IMR-90 (cell line): ENCODE measurements around the gene ZBP1. TPM values are rescaled to one million over a fixed set of nuclear protein-coding genes. Genes with fewer than 3 reads are reported as not detected.

Source experiments
- ATAC-seq: fragments of 200-7000 bp; cut with Tn5 transposase; 2 replicates; pipeline ENCODE4 v1.9.1; 2020; ENCODE audit warnings: low read depth, mild to moderate bottlenecking, moderate library complexity
- BruUV-seq: library from RNA; stranded (reverse); fragments of 400-500 nt; replicated peaks from 2 replicates; lab custom pipeline; 2021; lab: Mats Ljungman, UMichigan
- CTCF ChIA-PET: fragments of 300-600 bp; formaldehyde crosslinking; extraction: SDS; loops from one replicate; lab custom pipeline; 2021; ENCODE audit warnings: antibody characterized with exemption; lab: Yijun Ruan, JAX
- POLR2A ChIA-PET: fragments of 300-600 bp; sonication (Branson Sonifier 250); formaldehyde crosslinking; loops from one replicate; lab custom pipeline; 2022; ENCODE audit warnings: antibody characterized with exemption; ENCODE audit not compliant: unreplicated experiment; lab: Charles Lee
- DNase-seq: peaks from one replicate; pipeline ENCODE4 v3.0.0; 2013
- H2AFZ ChIP-seq: replicated peaks from 2 replicates; pipeline ENCODE3; 2013; ENCODE audit warnings: low read length, mild to moderate bottlenecking; ENCODE audit not compliant: poor library complexity
- H2AK5ac ChIP-seq: 2 replicates; pipeline ENCODE4 v1.6.1; 2013; ENCODE audit warnings: low read depth, low read length, inconsistent platforms
- H2AK9ac ChIP-seq: replicated peaks from 2 replicates; pipeline ENCODE3; 2013; ENCODE audit warnings: mild to moderate bottlenecking, low read depth, low read length, moderate library complexity; ENCODE audit not compliant: poor library complexity
- H2BK120ac ChIP-seq: 2 replicates; pipeline ENCODE4 v1.6.1; 2013; ENCODE audit warnings: low read depth, low read length, inconsistent platforms
- H2BK15ac ChIP-seq: 3 replicates; pipeline ENCODE4 v1.6.1; 2013; ENCODE audit warnings: low read depth, low read length, inconsistent platforms
- H2BK20ac ChIP-seq: 2 replicates; pipeline ENCODE4 v1.6.1; 2013; ENCODE audit warnings: low read depth, mild to moderate bottlenecking, inconsistent platforms, low read length, moderate library complexity
- H2BK5ac ChIP-seq: 2 replicates; pipeline ENCODE4 v1.6.1; 2013; ENCODE audit warnings: mild to moderate bottlenecking, low read depth, low read length, inconsistent platforms; ENCODE audit not compliant: poor library complexity, severe bottlenecking
- H3K14ac ChIP-seq: replicated peaks from 2 replicates; pipeline ENCODE4 v1.6.1; 2013; ENCODE audit warnings: low read depth, low read length, inconsistent platforms
- H3K18ac ChIP-seq: 2 replicates; pipeline ENCODE4 v1.6.1; 2013; ENCODE audit warnings: low read depth, low read length, control low read depth
- H3K23ac ChIP-seq: 2 replicates; pipeline ENCODE4 v1.6.1; 2013; ENCODE audit warnings: low read depth, low read length, inconsistent platforms
- H3K27ac ChIP-seq: 2 replicates; pipeline ENCODE4 v1.5.1; 2013; ENCODE audit warnings: mild to moderate bottlenecking, control low read depth, low read length; ENCODE audit not compliant: insufficient read depth
- H3K27me3 ChIP-seq: 2 replicates; pipeline ENCODE4 v1.6.1; 2013; ENCODE audit warnings: low read length; ENCODE audit not compliant: control insufficient read depth, insufficient read depth
- H3K36me3 ChIP-seq: 2 replicates; pipeline ENCODE4 v1.6.1; 2013; ENCODE audit warnings: low read length, mixed read lengths; ENCODE audit not compliant: control insufficient read depth, insufficient read depth
- H3K4ac ChIP-seq: 2 replicates; pipeline ENCODE4 v1.6.1; 2013; ENCODE audit warnings: low read depth, low read length, inconsistent platforms
- H3K4me1 ChIP-seq: 2 replicates; pipeline ENCODE4 v1.6.1; 2013; ENCODE audit warnings: low read length, mixed read lengths; ENCODE audit not compliant: control insufficient read depth, insufficient read depth
- H3K4me2 ChIP-seq: 2 replicates; pipeline ENCODE4 v1.6.1; 2013; ENCODE audit warnings: low read depth, mild to moderate bottlenecking, control low read depth, low read length, moderate library complexity
- H3K4me3 ChIP-seq: 2 replicates; pipeline ENCODE4 v1.5.1; 2013; ENCODE audit warnings: low read depth, mild to moderate bottlenecking, control low read depth, low read length, moderate library complexity; ENCODE audit not compliant: insufficient read depth
- H3K56ac ChIP-seq: 2 replicates; pipeline ENCODE4 v1.6.1; 2013; ENCODE audit warnings: low read length, inconsistent platforms; ENCODE audit not compliant: insufficient read depth; ENCODE audit errors: extremely low read depth
- H3K79me1 ChIP-seq, 2 experiments: 2 replicates each; pipeline ENCODE4 v1.6.1; 2013; ENCODE audit warnings: low read length in 2 of 2, inconsistent platforms in 1 of 2, low read depth in 1 of 2
- H3K9ac ChIP-seq: 2 replicates; pipeline ENCODE4 v1.6.1; 2013; ENCODE audit warnings: low read depth, low read length, control low read depth
- H3K9me1 ChIP-seq: 2 replicates; pipeline ENCODE4 v1.6.1; 2013; ENCODE audit warnings: low read length, inconsistent platforms; ENCODE audit not compliant: insufficient read depth
- H3K9me3 ChIP-seq: 2 replicates; pipeline ENCODE4 v1.6.1; 2013; ENCODE audit warnings: low read length; ENCODE audit not compliant: control insufficient read depth, insufficient read depth
- H4K20me1 ChIP-seq: 2 replicates; pipeline ENCODE4 v1.6.1; 2013; ENCODE audit warnings: low read length, inconsistent platforms; ENCODE audit not compliant: insufficient read depth
- H4K5ac ChIP-seq: 2 replicates; pipeline ENCODE4 v1.6.1; 2013; ENCODE audit warnings: mild to moderate bottlenecking, low read depth, low read length, control low read depth
- H4K8ac ChIP-seq, 2 experiments: 2 replicates each; pipeline ENCODE4 v1.6.1; 2013; ENCODE audit warnings: low read depth in 2 of 2, low read length in 2 of 2, control low read depth in 1 of 2, inconsistent platforms in 1 of 2
- H4K91ac ChIP-seq: 2 replicates; pipeline ENCODE4 v1.6.1; 2013; ENCODE audit warnings: low read depth, low read length, inconsistent platforms; ENCODE audit not compliant: insufficient read depth
- CEBPB ChIP-seq: IDR thresholded peaks from 2 replicates; pipeline ENCODE4 v1.6.1; 2012; ENCODE audit warnings: low read depth, low read length, improper control_type of control experiment
- CTCF ChIP-seq: conservative IDR thresholded peaks from 2 replicates; pipeline ENCODE4 v1.5.1; 2012; ENCODE audit warnings: mild to moderate bottlenecking, low read depth, low read length, improper control_type of control experiment
- ELK1 ChIP-seq: fragments of 150-350 bp; IDR thresholded peaks from 2 replicates; pipeline ENCODE4 v1.6.1; 2016; ENCODE audit warnings: low read depth, mild to moderate bottlenecking, low read length, moderate library complexity, borderline replicate concordance
- FOS ChIP-seq: fragments of 150-350 bp; IDR thresholded peaks from 2 replicates; pipeline ENCODE4 v1.6.1; 2016; ENCODE audit warnings: low read depth, low read length
- POLR2A ChIP-seq: IDR thresholded peaks from 2 replicates; pipeline ENCODE4 v1.6.1; 2012; ENCODE audit warnings: mild to moderate bottlenecking, low read depth, low read length
- RAD21 ChIP-seq: IDR thresholded peaks from 2 replicates; pipeline ENCODE4 v1.6.1; 2012; ENCODE audit warnings: low read length, improper control_type of control experiment
- RCOR1 ChIP-seq: IDR thresholded peaks from 2 replicates; pipeline ENCODE4 v1.6.1; 2012; ENCODE audit warnings: mild to moderate bottlenecking, low read length, improper control_type of control experiment; ENCODE audit not compliant: insufficient replicate concordance
- SMC3 ChIP-seq: fragments of 150-350 bp; IDR thresholded peaks from 2 replicates; pipeline ENCODE4 v1.6.1; 2016; ENCODE audit warnings: low read depth, mild to moderate bottlenecking, antibody characterized with exemption, low read length, moderate library complexity
- WGBS, 2 experiments: methylation state at CpG; one replicate each; pipeline versions ENCODE4 v1.1.5 to v1.1.7; 2013; ENCODE audit warnings: missing lambda C conversion rate in 2 of 2; ENCODE audit not compliant: insufficient read length in 1 of 2; ENCODE audit errors: extremely low coverage in 2 of 2; 5-methylcytosine and 5-hydroxymethylcytosine counted together
- dilution Hi-C: fragments of 300-500 bp; cut with HindIII; formaldehyde crosslinking; loops from one replicate; pipeline ENCODE4 v1.14.3; 2018; ENCODE audit warnings: low sequenced_read_pairs; ENCODE audit not compliant: unreplicated experiment
- in situ Hi-C: fragments of 300-500 bp; cut with MboI; formaldehyde crosslinking; loops from 3 replicates; pipeline ENCODE4 v1.14.3; 2019; ENCODE audit warnings: low sequenced_read_pairs, inconsistent platforms, mixed read lengths
- intact Hi-C: fragments of 100-400 bp; cut with micrococcal nuclease; formaldehyde crosslinking; loops from 2 replicates; pipeline ENCODE4 v1.10.0; 2022
- polyA plus RNA-seq, 3 experiments: library from polyadenylated mRNA; depleted of rRNA; stranded (reverse); fragments of >200 nt; gene quantifications; 2 replicates each; pipeline ENCODE4 v1.2.3, GENCODE V29; 2012; ENCODE audit warnings: low replicate concordance in 1 of 3
- total RNA-seq: library from RNA; depleted of rRNA; stranded (reverse); fragments of >200 nt; gene quantifications from 2 replicates; pipeline ENCODE4 v1.2.3, GENCODE V29; 2012

ZBP1 gene
- total and polyA plus RNA-seq, 2 of the 4 experiments (the other 2 are of a cell fraction) = not detected

DNA sequence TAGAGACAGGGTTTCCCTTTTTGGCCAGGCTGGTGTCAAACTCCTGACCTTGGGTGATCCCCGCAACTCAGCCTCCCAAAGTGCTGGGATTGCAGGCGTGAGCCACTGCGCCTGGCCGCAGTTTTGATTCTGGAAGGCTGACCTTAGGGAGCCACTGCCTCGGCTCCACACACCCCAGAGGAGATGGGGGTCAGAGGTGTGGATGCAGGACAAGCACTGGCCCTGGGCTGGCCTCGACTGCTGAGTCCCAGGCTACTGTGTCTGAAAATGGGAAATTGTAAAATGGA is 1.5 kb downstream of the ZBP1 start:
- H3K9me1 ChIP-seq = no peaks in the 10 kb centered on the region
- no peak overlapping the region for H3K14ac ChIP-seq
- H3K18ac ChIP-seq = no peak overlapping the region
- CTCF ChIA-PET = no interaction called here
- dilution Hi-C loops (no loop called here), in situ Hi-C loops (no loop called here), intact Hi-C loops (no loop called here)
- no TSS peak for BruUV-seq
- no peaks in the 10 kb centered on the region for H3K36me3 ChIP-seq
- H3K4me3 ChIP-seq = no peak overlapping the region
- POLR2A ChIA-PET = no interaction called here
- H2AK5ac ChIP-seq = no peak overlapping the region
- no peak overlapping the region for H2BK15ac ChIP-seq
- no peak overlapping the region for H2AFZ ChIP-seq
- TF ChIP-seq CEBPB = no peak
- no peak for TF ChIP-seq RAD21
- TF ChIP-seq FOS = no peak
- TF ChIP-seq RCOR1 = no peak
- TF ChIP-seq POLR2A = no peak
- TF ChIP-seq CTCF = no peak
- no peak for TF ChIP-seq SMC3
- no peak for TF ChIP-seq ELK1
- no peaks in the 10 kb centered on the region for H4K20me1 ChIP-seq
- H4K8ac ChIP-seq = no peak overlapping the region
- no peak overlapping the region for H3K4me2 ChIP-seq
- no peak overlapping the region for H2BK20ac ChIP-seq
- no peak overlapping the region for H3K27ac ChIP-seq
- H2BK5ac ChIP-seq = no peak overlapping the region
- H4K91ac ChIP-seq = no peak overlapping the region
- no peak overlapping the region for H3K56ac ChIP-seq
- H3K79me1 ChIP-seq = no peaks in the 10 kb centered on the region
- H3K4me1 ChIP-seq = no peaks in the 10 kb centered on the region
- no peak overlapping the region for H3K23ac ChIP-seq
- ATAC-seq = no peak
- DNase-seq = no peak
- H2BK120ac ChIP-seq = no peak overlapping the region
- H2AK9ac ChIP-seq = no peak overlapping the region
- no peak overlapping the region for H4K5ac ChIP-seq
- no peak overlapping the region for H3K4ac ChIP-seq
- H3K27me3 ChIP-seq = peaks cover 9% of the 10 kb centered on the region
- no peaks in the 10 kb centered on the region for H3K9me3 ChIP-seq
- WGBS, 2 experiments = no CpG with 5 or more reads among the region's 6 CpGs
- H3K9ac ChIP-seq = no peak overlapping the region
